Activated CD8-positive, alpha-beta memory T cell treated with anti-CD3 and anti-CD28 coated beads for 1 hour (primary cell): ENCODE data around the gene FREY1.

ENCODE experiments used
- DNase-seq, 2 donors: peaks; one replicate each; pipeline ENCODE4 v3.0.0-alpha.2; 2020; ENCODE audit warnings: low read depth in 1 of 2; ENCODE audit errors: extremely low read depth in 1 of 2

FREY1 gene

GRCh38 chr11:45895553-45896259 is 11.4 kb downstream of the FREY1 start:
- no peak for DNase-seq

GRCh38 chr11:45894555-45895247 is 12.4 kb downstream of the FREY1 start:
- DNase-seq: no peak

GRCh38 chr11:45892856-45893255 is 14.2 kb downstream of the FREY1 start:
- no peak for DNase-seq

- DNase-seq: no peak
Measured at GRCh38 chr11:45890886-45891550, 16.1 kb downstream of the FREY1 start.

- no peak for DNase-seq
Measured at GRCh38 chr11:45889966-45890365, 17.1 kb downstream of the FREY1 start.

GRCh38 chr11:45889555-45889954 is 17.5 kb downstream of the FREY1 start:
- DNase-seq: no peak

GRCh38 chr11:45887587-45887986 is 19.5 kb downstream of the FREY1 start:
- DNase-seq: no peak

GRCh38 chr11:45886816-45887520 is 20.1 kb downstream of the FREY1 start:
- DNase-seq: no peak

GRCh38 chr11:45885921-45886721 is 20.9 kb downstream of the FREY1 start:
- no peak for DNase-seq

- DNase-seq: peak in 1 of 2 donors; percentile 41
Measured at GRCh38 chr11:45885274-45885920, 21.7 kb downstream of the FREY1 start, which contains the start of gene MAPK8IP1. TSS of gene MAPK8IP1 (plus strand) at chr11:45885651. CDS start at chr11:45885821, 170 bp downstream.

- DNase-seq: no peak
Measured at GRCh38 chr11:45884596-45885185, 22.4 kb downstream of the FREY1 start.

GRCh38 chr11:45881708-45882368 is 25.2 kb downstream of the FREY1 start:
- DNase-seq: no peak

GRCh38 chr11:45880772-45881570 is 26.1 kb downstream of the FREY1 start:
- no peak for DNase-seq

GRCh38 chr11:45879803-45880686 is 27.0 kb downstream of the FREY1 start:
- DNase-seq: no peak

GRCh38 chr11:45877845-45878244 is 29.2 kb downstream of the FREY1 start:
- no peak for DNase-seq

GRCh38 chr11:45877221-45877620 is 29.9 kb downstream of the FREY1 start:
- DNase-seq: no peak

- no peak for DNase-seq
Measured at GRCh38 chr11:45876401-45876800, 30.7 kb downstream of the FREY1 start.
